AG20443 (cell line): ENCODE measurements around the gene GALNT2.

ENCODE experiments used
- DNase-seq: peaks from one replicate; pipeline ENCODE4 v3.0.0; 2012; ENCODE audit warnings: low spot score, mixed read lengths

Gene GALNT2

GRCh38 chr1:230071316-230071715, 4.3 kb downstream of the GALNT2 start:
- DNase-seq: no peak

- no peak for DNase-seq
Observed at GRCh38 chr1:230072296-230072695, 5.3 kb downstream of the GALNT2 start.

GRCh38 chr1:230072866-230073265, 5.8 kb downstream of the GALNT2 start:
- DNase-seq: no peak

- DNase-seq: peak; percentile 26
Observed at GRCh38 chr1:230073371-230074035, 6.5 kb downstream of the GALNT2 start.

- DNase-seq: no peak
Observed at GRCh38 chr1:230074270-230074669, 7.2 kb downstream of the GALNT2 start.

GRCh38 chr1:230074762-230075161, 7.7 kb downstream of the GALNT2 start:
- no peak for DNase-seq

GRCh38 chr1:230076121-230076520, 9.1 kb downstream of the GALNT2 start:
- DNase-seq: no peak

- no peak for DNase-seq
Observed at GRCh38 chr1:230077011-230077410, 10.0 kb downstream of the GALNT2 start.

- DNase-seq: no peak
Observed at GRCh38 chr1:230077436-230078213, 10.6 kb downstream of the GALNT2 start.

- no peak for DNase-seq
Observed at GRCh38 chr1:230079199-230080024, 12.4 kb downstream of the GALNT2 start.

- DNase-seq: no peak
Observed at GRCh38 chr1:230080822-230081221, 13.8 kb downstream of the GALNT2 start.

GRCh38 chr1:230081751-230082150, 14.7 kb downstream of the GALNT2 start:
- DNase-seq: no peak

GRCh38 chr1:230082211-230082610, 15.2 kb downstream of the GALNT2 start:
- DNase-seq: no peak

- no peak for DNase-seq
Observed at GRCh38 chr1:230083053-230083452, 16.0 kb downstream of the GALNT2 start.

- no peak for DNase-seq
Observed at GRCh38 chr1:230083746-230084407, 16.8 kb downstream of the GALNT2 start.

- DNase-seq: peak; percentile 95
Observed at GRCh38 chr1:230084408-230085177, 17.6 kb downstream of the GALNT2 start.

GRCh38 chr1:230085178-230085515, 18.1 kb downstream of the GALNT2 start:
- DNase-seq: no peak

- DNase-seq: no peak
Observed at GRCh38 chr1:230086151-230086550, 19.1 kb downstream of the GALNT2 start.

- no peak for DNase-seq
Observed at GRCh38 chr1:230087028-230087716, 20.1 kb downstream of the GALNT2 start.

- DNase-seq: no peak
Observed at GRCh38 chr1:230087717-230088105, 20.7 kb downstream of the GALNT2 start.

GRCh38 chr1:230090194-230090711, 23.2 kb downstream of the GALNT2 start:
- DNase-seq: peak; percentile 64
